ENCODE results near the gene KCNQ2. TPM values are rescaled to one million over a fixed set of nuclear protein-coding genes. Genes with fewer than 3 reads are reported as not detected.

The KCNQ2 gene
- total RNA-seq, 1 donor from 2014 or later, result 11.5 TPM

GRCh38 chr20:63507083-63507743 lies 34.8 kb upstream of the KCNQ2 start:
- no peak for TF ChIP-seq CTCF (IDR thresholded peaks at IDR 0.05; ENCODE audit: insufficient read depth, low read depth, low read length)
- TF ChIP-seq EZH2 (IDR thresholded peaks at IDR 0.05; ENCODE audit: insufficient read depth, low read length), result no peak
- Histone ChIP-seq H3K79me2 (ENCODE audit: insufficient read depth, low read length) (no peaks in the 10 kb centered on the region), H2AFZ (ENCODE audit: low read depth, low read length) (no peak overlapping the region), H3K4me2 (ENCODE audit: low read length) (no peak overlapping the region), H3K4me3 (ENCODE audit: insufficient read depth, low read depth, low read length) (no peak overlapping the region), H3K27ac (ENCODE audit: low read depth, low read length) (no peak overlapping the region), H3K9me3 (ENCODE audit: insufficient read depth, low read depth, low read length) (peaks cover 16% of the 10 kb centered on the region), H4K20me1 (ENCODE audit: insufficient read depth, low read length) (no peaks in the 10 kb centered on the region), H3K27me3 (ENCODE audit: insufficient read depth, low read length) (peaks cover 12% of the 10 kb centered on the region), H3K9ac (ENCODE audit: low read length) (no peak overlapping the region), H3K4me1 (ENCODE audit: insufficient read depth, low read length) (no peaks in the 10 kb centered on the region), H3K36me3 (ENCODE audit: insufficient read depth, low read length) (no peaks in the 10 kb centered on the region)
- Mint-ChIP-seq H3K27ac (ENCODE audit: unreplicated experiment) (no peak overlapping the region), H3K4me3 (ENCODE audit: unreplicated experiment) (no peak overlapping the region), H3K27me3 (ENCODE audit: low read depth, unreplicated experiment) (peaks cover 24% of the 10 kb centered on the region), H3K4me1 (ENCODE audit: low read depth, unreplicated experiment) (no peaks in the 10 kb centered on the region), H3K36me3 (ENCODE audit: low read depth, unreplicated experiment) (no peaks in the 10 kb centered on the region), H3K9me3 (ENCODE audit: unreplicated experiment) (peaks cover 21% of the 10 kb centered on the region)
- DNase-seq (ENCODE audit: low read depth), result no peak
- FAIRE-seq, result no peak

- H3K36me3 Mint-ChIP-seq (ENCODE audit: low read depth, unreplicated experiment), result no peaks in the 10 kb centered on the region
- Histone ChIP-seq H2AFZ (ENCODE audit: low read depth, low read length) (no peak overlapping the region), H3K27me3 (ENCODE audit: insufficient read depth, low read length) (peaks cover 12% of the 10 kb centered on the region), H4K20me1 (ENCODE audit: insufficient read depth, low read length) (no peaks in the 10 kb centered on the region), H3K9ac (ENCODE audit: low read length) (no peak overlapping the region), H3K4me1 (ENCODE audit: insufficient read depth, low read length) (no peaks in the 10 kb centered on the region), H3K36me3 (ENCODE audit: insufficient read depth, low read length) (no peaks in the 10 kb centered on the region), H3K27ac (ENCODE audit: low read depth, low read length) (no peak overlapping the region), H3K4me3 (ENCODE audit: insufficient read depth, low read depth, low read length) (no peak overlapping the region), H3K4me2 (ENCODE audit: low read length) (no peak overlapping the region), H3K9me3 (ENCODE audit: insufficient read depth, low read depth, low read length) (peaks cover 16% of the 10 kb centered on the region), H3K79me2 (ENCODE audit: insufficient read depth, low read length) (no peaks in the 10 kb centered on the region)
- no peaks in the 10 kb centered on the region for H3K4me1 Mint-ChIP-seq (ENCODE audit: low read depth, unreplicated experiment)
- FAIRE-seq (no peak), DNase-seq (ENCODE audit: low read depth) (no peak)
- H3K27me3 Mint-ChIP-seq (ENCODE audit: low read depth, unreplicated experiment), result peaks cover 27% of the 10 kb centered on the region
- TF ChIP-seq CTCF (IDR thresholded peaks at IDR 0.05; ENCODE audit: insufficient read depth, low read depth, low read length) (no peak), EZH2 (IDR thresholded peaks at IDR 0.05; ENCODE audit: insufficient read depth, low read length) (no peak)
- H3K27ac Mint-ChIP-seq (ENCODE audit: unreplicated experiment), result no peak overlapping the region
- H3K9me3 Mint-ChIP-seq (ENCODE audit: unreplicated experiment), result peaks cover 21% of the 10 kb centered on the region
- H3K4me3 Mint-ChIP-seq (ENCODE audit: unreplicated experiment), result no peak overlapping the region
Observed at GRCh38 chr20:63505723-63506122, 33.3 kb upstream of the KCNQ2 start.

GRCh38 chr20:63505281-63505680 lies 32.8 kb upstream of the KCNQ2 start:
- H3K9me3 Mint-ChIP-seq (ENCODE audit: unreplicated experiment), result peaks cover 18% of the 10 kb centered on the region
- H3K4me1 Mint-ChIP-seq (ENCODE audit: low read depth, unreplicated experiment), result no peaks in the 10 kb centered on the region
- H4K20me1 ChIP-seq (ENCODE audit: insufficient read depth, low read length), result no peaks in the 10 kb centered on the region
- FAIRE-seq, result no peak
- peaks cover 16% of the 10 kb centered on the region for H3K9me3 ChIP-seq (ENCODE audit: insufficient read depth, low read depth, low read length)
- no peaks in the 10 kb centered on the region for H3K4me1 ChIP-seq (ENCODE audit: insufficient read depth, low read length)
- DNase-seq (ENCODE audit: low read depth), result no peak
- no peak for TF ChIP-seq EZH2 (IDR thresholded peaks at IDR 0.05; ENCODE audit: insufficient read depth, low read length)
- no peak for TF ChIP-seq CTCF (IDR thresholded peaks at IDR 0.05; ENCODE audit: insufficient read depth, low read depth, low read length)
- H3K4me3 Mint-ChIP-seq (ENCODE audit: unreplicated experiment), result no peak overlapping the region
- no peaks in the 10 kb centered on the region for H3K79me2 ChIP-seq (ENCODE audit: insufficient read depth, low read length)
- peaks cover 27% of the 10 kb centered on the region for H3K27me3 Mint-ChIP-seq (ENCODE audit: low read depth, unreplicated experiment)
- no peak overlapping the region for H3K9ac ChIP-seq (ENCODE audit: low read length)
- H3K27ac Mint-ChIP-seq (ENCODE audit: unreplicated experiment), result no peak overlapping the region
- no peak overlapping the region for H3K4me2 ChIP-seq (ENCODE audit: low read length)
- H3K27me3 ChIP-seq (ENCODE audit: insufficient read depth, low read length), result peaks cover 12% of the 10 kb centered on the region
- no peak overlapping the region for H3K27ac ChIP-seq (ENCODE audit: low read depth, low read length)
- H3K4me3 ChIP-seq (ENCODE audit: insufficient read depth, low read depth, low read length), result no peak overlapping the region
- H3K36me3 Mint-ChIP-seq (ENCODE audit: low read depth, unreplicated experiment), result no peaks in the 10 kb centered on the region
- no peaks in the 10 kb centered on the region for H3K36me3 ChIP-seq (ENCODE audit: insufficient read depth, low read length)
- H2AFZ ChIP-seq (ENCODE audit: low read depth, low read length), result no peak overlapping the region
